ENCODE measurements around the gene MED8. TPM values are rescaled to one million over a fixed set of nuclear protein-coding genes. Genes with fewer than 3 reads are reported as not detected.

The MED8 gene
- total and polyA plus RNA-seq, 9 of the 15 experiments (the other 6 are each of a cell fraction or from before 2014, with no cell fraction given) = 23.0 to 120 (median 56.4) TPM

GRCh38 chr1:43438006-43438405 lies 48.4 kb upstream of the MED8 start:
- Histone ChIP-seq H2AFZ (ENCODE audit: low read depth, low read length) (no peak overlapping the region), H3K9me3 (replicated peaks; ENCODE audit: control insufficient read depth, insufficient read depth, low read depth, low read length) (no peaks in the 10 kb centered on the region), H3K36me3 (ENCODE audit: control insufficient read depth, insufficient read depth, low read length) (peaks cover 31% of the 10 kb centered on the region; the same call in 2 of the 3 replicates), H3K4me2 (ENCODE audit: insufficient read depth, low read length) (no peak overlapping the region), H3K9me1 (ENCODE audit: control insufficient read depth, insufficient read depth, low read length) (no peaks in the 10 kb centered on the region), H3K79me2 (ENCODE audit: control insufficient read depth, insufficient read depth, low read length) (no peaks in the 10 kb centered on the region), H3K9ac (ENCODE audit: insufficient read depth in 1 of 2, low read depth in 2 of 2, low read length in 2 of 2) (no peak overlapping the region), H4K20me1 (replicated peaks; ENCODE audit: control insufficient read depth, insufficient read depth, low read length) (no peaks in the 10 kb centered on the region), H3K4me3 (no peak overlapping the region), H3K27ac (ENCODE audit: extremely low read depth, low read depth, low read length) (no peak overlapping the region), H3K27me3 (ENCODE audit: control insufficient read depth in 2 of 2, insufficient read depth in 2 of 2, low read length in 2 of 2) (no peaks in the 10 kb centered on the region), H3K4me1 (replicated peaks in 1 of 2; ENCODE audit: control insufficient read depth in 2 of 2, insufficient read depth in 2 of 2, low read length in 2 of 2) (no peaks in the 10 kb centered on the region)
- BruUV-seq (replicated peaks) = no TSS peak
- ATAC-seq (no peak), FAIRE-seq (no peak), DNase-seq (ENCODE audit: extremely low read depth in 1 of 4, low spot score in 3 of 4) (no peak)
- 46% methylated on average over 3 of the region's 3 CpGs for WGBS (ENCODE audit: insufficient coverage, low coverage, missing lambda C conversion rate)
- intact Hi-C loops (cut with micrococcal nuclease) (no loop called here), in situ Hi-C loops (cut with MboI) (no loop called here)
- ChIA-PET POLR2A (interaction anchor here (1.1 to 1.3 kb wide), 2 partner anchors 14 to 23 kb away, joined by 3 to 5 read pairs; no protein-coding TSS in a partner anchor), CTCF (ENCODE audit: low intra/inter-chr PET ratio) (no interaction called here)
- TF ChIP-seq E2F4 (CRISPR knock-in tag; IDR thresholded peaks at IDR 0.05; ENCODE audit: low read depth) = no peak
- no peak for TF ChIP-seq NUFIP1 (IDR thresholded peaks at IDR 0.05; ENCODE audit: partially characterized antibody)
- TF ChIP-seq ZBTB49 (CRISPR knock-in tag; IDR thresholded peaks at IDR 0.05; ENCODE audit: borderline replicate concordance) = no peak
- TF ChIP-seq ARID3B (CRISPR knock-in tag; IDR thresholded peaks at IDR 0.05; ENCODE audit: borderline replicate concordance) = no peak
- TF ChIP-seq NR2F6 (CRISPR knock-in tag; IDR thresholded peaks at IDR 0.05) = no peak
- TF ChIP-seq CSDE1 (IDR thresholded peaks at IDR 0.05) = no peak
- TF ChIP-seq EP400 (IDR thresholded peaks at IDR 0.05) = no peak
- no peak for TF ChIP-seq RFX7 (CRISPR knock-in tag; IDR thresholded peaks at IDR 0.05)
- no peak for TF ChIP-seq HNRNPUL1 (IDR thresholded peaks at IDR 0.05; ENCODE audit: low read length)
- no peak for TF ChIP-seq ATF7 (IDR thresholded peaks at IDR 0.05)
- TF ChIP-seq ZNF263 (CRISPR knock-in tag; IDR thresholded peaks at IDR 0.05; ENCODE audit: borderline replicate concordance) = no peak
- TF ChIP-seq HIVEP1 (CRISPR knock-in tag; IDR thresholded peaks at IDR 0.05) = no peak
- TF ChIP-seq ZKSCAN8 (CRISPR knock-in tag; IDR thresholded peaks at IDR 0.05) = no peak
- TF ChIP-seq ZNF77 (CRISPR knock-in tag; IDR thresholded peaks at IDR 0.05) = no peak
- TF ChIP-seq ZBTB12 (CRISPR knock-in tag; IDR thresholded peaks at IDR 0.05) = no peak
- TF ChIP-seq FOXO4 (CRISPR knock-in tag; IDR thresholded peaks at IDR 0.05) = no peak
